Omental fat pad (tissue), 4 donors: ENCODE data around the gene CYB5R3. TPM values are rescaled to one million over a fixed set of nuclear protein-coding genes. Genes with fewer than 3 reads are reported as not detected.

ENCODE experiments used
- ATAC-seq: fragments of 150-250 bp; one replicate; pipeline ENCODE4 v1.9.1; 2016; ENCODE audit warnings: mild to moderate bottlenecking, moderate library complexity; ENCODE audit not compliant: low FRiP score
- DNase-seq: peaks from one replicate; pipeline ENCODE4 v3.0.0-alpha.2; 2019; ENCODE audit warnings: low spot score
- CTCF ChIP-seq, 3 donors: fragments of 450-650 bp; IDR thresholded peaks; one replicate each; pipeline ENCODE4 v1.5.1; 2016 to 2017; ENCODE audit warnings: antibody characterized with exemption in 3 of 3, mild to moderate bottlenecking in 3 of 3, moderate library complexity in 2 of 3
- total RNA-seq, 4 donors: library from RNA; depleted of rRNA; stranded (reverse); fragments of >200 nt; gene quantifications; one replicate each; pipeline ENCODE4 v1.1.0, GENCODE V29; 2016

The CYB5R3 gene
- total RNA-seq, 4 donors from 2014 or later: 125 to 212 (median 152) TPM

GRCh38 chr22:42615092-42615859 is 33.9 kb downstream of the CYB5R3 start:
- DNase-seq (peak; percentile 60), ATAC-seq (peak; percentile 86)
- TF ChIP-seq CTCF (IDR thresholded peaks at IDR 0.05): no peak

GRCh38 chr22:42614312-42615091 is 34.7 kb downstream of the CYB5R3 start, which contains the start of gene POLDIP3:
Gene POLDIP3 (minus strand): TSS chr22:42614883. CDS start chr22:42614857, 26 bp downstream.
- ATAC-seq (peak; percentile 86), DNase-seq (peak; percentile 98)
- no peak for TF ChIP-seq CTCF (IDR thresholded peaks at IDR 0.05)

DNA sequence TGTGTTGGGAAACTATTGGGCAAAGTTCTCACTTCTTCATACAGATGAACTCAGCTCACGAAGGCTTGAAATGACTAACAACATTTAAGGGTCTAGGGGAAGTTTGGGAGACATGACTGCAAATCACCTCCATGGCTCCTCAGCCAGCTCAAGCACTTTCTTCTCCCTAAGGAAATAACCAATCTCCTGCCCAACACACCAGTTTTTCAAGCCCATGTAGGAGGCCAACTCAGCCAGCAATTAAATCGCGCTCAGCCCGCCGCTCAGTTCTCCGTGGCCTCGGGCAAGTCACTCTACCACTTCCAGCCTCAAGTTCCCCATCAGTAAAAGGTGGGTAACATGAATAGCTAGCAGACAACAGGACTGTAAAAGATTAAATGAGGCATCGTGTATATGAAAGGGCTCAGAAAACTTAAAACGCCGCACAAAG is 35.3 kb downstream of the CYB5R3 start:
- TF ChIP-seq CTCF (IDR thresholded peaks at IDR 0.05): no peak
- DNase-seq (no peak), ATAC-seq (no peak)

GRCh38 chr22:42612336-42612735 is 36.9 kb downstream of the CYB5R3 start:
- TF ChIP-seq CTCF (IDR thresholded peaks at IDR 0.05): no peak
- no peak for DNase-seq

GRCh38 chr22:42611051-42611450 is 38.1 kb downstream of the CYB5R3 start:
- no peak for TF ChIP-seq CTCF (IDR thresholded peaks at IDR 0.05)
- no peak for ATAC-seq
- no peak for DNase-seq

More at GRCh38 chr22:42612336-42612735, 36.9 kb downstream of the CYB5R3 start:
- ATAC-seq: no peak

GRCh38 chr22:42610186-42610585 is 39.0 kb downstream of the CYB5R3 start:
- ATAC-seq: no peak
- TF ChIP-seq CTCF (IDR thresholded peaks at IDR 0.05): no peak
- DNase-seq: no peak
